Fibroblast of upper back skin (primary cell): ENCODE results near the gene MAN2B2.

ENCODE experiments used
- DNase-seq: peaks from one replicate; pipeline ENCODE4 v3.0.0-alpha.2; 2013

MAN2B2 gene

GRCh38 chr4:6595897-6596537 lies 21.0 kb downstream of the MAN2B2 start:
- DNase-seq: no peak

GRCh38 chr4:6596948-6597347 lies 22.0 kb downstream of the MAN2B2 start:
- no peak for DNase-seq

DNA sequence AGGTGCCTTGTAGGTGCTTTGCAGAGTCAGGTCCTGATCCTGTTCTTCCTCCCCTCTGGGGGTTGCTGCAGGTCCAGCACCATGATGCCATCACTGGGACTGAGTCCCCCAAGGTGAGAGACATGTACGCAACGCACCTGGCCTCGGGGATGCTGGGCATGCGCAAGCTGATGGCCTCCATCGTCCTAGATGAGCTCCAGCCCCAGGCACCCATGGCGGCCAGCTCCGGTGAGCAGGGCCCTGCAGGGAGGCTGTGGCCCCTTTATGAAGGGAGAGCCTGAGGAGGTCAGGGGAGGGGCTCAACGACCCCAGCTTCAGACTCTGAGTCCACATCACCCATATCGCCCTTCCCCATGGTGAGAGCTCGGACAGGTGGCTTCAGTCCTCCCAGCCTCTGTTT lies 23.1 kb downstream of the MAN2B2 start:
- no peak for DNase-seq

DNA sequence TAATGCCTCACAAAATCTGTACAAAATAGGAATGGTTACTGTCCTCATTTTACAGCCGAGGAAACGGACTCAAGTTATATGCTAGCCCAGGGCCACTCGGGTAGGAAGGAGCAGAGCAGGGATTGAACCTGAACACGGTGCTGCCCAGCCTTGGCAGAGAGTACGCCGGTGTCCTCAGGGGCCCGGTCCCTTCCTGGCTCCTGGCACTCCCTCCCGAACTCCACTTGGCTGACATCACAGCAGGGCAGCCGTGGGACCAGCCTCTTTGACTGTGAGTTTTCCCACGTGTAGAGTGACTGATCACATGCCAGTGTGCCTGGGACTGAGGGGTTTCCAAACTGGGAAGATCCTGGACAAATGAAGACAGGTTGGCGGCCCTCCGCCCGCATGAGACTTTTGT lies 23.7 kb downstream of the MAN2B2 start:
- DNase-seq: no peak

DNA sequence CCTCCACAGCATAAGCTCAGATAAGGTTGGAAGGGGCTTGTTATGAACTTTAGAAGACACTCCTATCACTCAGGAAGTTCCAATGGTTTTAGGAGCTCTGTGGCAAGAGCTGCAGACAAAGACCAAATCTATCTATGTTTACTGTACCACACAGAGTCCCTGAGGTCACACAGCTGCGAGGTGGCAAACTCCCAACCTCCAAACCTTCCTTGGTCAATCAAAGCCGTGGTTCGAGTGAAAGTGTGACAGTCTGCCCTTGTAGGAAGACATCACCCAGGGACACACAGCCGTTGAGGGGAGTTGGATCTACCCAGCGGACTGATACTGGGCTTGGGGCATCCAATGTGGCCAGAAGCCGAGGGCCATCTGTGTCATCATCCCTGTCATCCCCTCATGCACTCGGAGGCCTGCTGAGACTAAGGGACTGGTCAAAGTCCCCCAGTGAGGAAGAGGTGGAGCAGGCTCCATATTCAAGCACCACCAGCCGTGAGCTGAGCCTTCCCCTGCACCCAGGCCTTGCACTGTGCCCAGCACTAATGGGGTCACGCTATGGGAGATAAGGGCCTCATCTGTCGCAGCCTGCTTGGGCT lies 26.8 kb downstream of the MAN2B2 start:
- DNase-seq: no peak

DNA sequence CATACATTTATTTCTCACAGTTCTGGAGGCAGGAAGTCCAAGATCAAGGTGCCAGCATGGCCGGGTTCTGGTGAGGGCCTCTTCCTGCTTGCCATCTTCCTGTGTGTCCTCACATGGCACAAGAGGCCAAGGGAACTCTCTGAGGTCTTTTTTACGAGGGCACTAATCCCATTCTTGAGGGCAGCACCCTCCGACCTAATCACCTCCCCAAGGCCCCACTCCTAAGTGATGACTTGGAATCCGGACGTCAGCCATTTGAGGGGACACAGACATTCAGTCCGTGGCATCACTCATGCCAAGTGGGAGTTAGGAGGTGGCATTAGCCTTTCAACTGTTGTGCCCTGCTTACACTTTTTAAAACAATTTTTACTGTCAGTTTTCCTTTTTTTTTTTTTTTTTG lies 27.3 kb downstream of the MAN2B2 start:
- no peak for DNase-seq

GRCh38 chr4:6603128-6603527 lies 28.1 kb downstream of the MAN2B2 start:
- DNase-seq: no peak

DNA sequence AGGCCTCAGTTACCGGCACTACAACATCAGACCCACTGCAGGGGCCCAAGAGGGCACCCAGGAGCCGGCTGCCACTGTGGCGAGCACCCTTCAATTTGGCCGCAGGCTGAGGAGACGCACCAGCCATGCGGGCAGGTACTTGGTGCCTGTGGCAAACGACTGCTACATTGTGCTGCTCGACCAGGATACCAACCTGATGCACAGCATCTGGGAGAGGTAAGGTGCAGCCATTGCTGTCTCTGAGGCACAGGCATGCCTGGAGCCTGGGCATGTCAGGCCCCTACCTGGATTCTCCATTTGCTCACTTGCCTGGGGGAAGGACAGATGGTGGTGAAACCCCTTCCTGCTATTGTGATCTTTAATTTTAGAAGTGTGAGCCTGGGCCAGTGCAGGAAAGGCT lies 30.1 kb downstream of the MAN2B2 start:
- no peak for DNase-seq

DNA sequence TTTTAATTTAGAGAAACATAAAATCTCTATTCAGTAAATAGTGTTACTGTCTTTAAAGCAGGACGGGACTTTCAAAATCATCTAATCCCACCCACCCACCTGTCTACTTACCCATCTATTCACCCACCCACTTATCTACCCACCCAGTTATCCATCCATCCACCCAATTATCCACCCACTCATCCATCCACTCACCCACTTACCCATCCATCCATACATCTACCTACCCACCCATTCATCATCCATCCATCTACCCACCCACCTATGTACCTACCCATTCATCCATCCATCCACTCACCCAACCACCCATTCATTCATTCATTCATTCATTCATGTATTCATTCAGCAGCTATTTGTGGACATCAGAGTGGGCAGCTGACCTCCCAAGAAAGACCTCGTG lies 30.6 kb downstream of the MAN2B2 start:
- no peak for DNase-seq

- DNase-seq: no peak
Measured at GRCh38 chr4:6606465-6607235, 31.7 kb downstream of the MAN2B2 start.

DNA sequence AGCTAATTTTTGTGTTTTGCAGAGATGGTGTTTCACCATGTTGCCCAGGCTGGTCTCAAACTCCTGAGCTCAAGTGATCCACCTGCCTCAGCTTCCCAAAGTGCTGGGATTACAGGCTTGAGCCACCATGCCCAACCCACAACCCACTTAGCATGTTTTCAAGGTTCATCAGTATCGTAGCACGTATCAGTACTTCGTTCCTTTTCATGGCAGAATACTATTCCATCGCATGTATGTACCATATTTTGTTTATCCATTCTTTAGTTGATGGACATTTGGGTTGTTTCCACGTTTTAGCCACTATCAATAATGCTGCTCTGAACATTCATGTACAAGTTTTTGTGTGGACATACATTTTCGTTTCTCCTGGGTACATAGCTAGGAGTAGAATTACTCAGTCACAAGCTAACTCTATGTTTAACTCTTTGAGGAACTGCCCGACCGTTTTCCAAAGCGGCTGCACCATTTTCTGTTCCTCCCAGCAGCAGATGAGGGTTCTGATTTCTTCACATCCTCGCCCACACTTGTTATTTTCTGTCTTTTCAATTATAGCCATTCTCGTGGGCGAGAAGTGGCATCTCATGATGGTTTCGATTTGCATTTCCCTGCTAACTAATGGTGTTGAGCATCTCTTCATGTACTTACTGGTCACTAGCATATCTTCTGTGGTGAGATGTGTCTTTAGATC lies 32.5 kb downstream of the MAN2B2 start:
- no peak for DNase-seq

DNA sequence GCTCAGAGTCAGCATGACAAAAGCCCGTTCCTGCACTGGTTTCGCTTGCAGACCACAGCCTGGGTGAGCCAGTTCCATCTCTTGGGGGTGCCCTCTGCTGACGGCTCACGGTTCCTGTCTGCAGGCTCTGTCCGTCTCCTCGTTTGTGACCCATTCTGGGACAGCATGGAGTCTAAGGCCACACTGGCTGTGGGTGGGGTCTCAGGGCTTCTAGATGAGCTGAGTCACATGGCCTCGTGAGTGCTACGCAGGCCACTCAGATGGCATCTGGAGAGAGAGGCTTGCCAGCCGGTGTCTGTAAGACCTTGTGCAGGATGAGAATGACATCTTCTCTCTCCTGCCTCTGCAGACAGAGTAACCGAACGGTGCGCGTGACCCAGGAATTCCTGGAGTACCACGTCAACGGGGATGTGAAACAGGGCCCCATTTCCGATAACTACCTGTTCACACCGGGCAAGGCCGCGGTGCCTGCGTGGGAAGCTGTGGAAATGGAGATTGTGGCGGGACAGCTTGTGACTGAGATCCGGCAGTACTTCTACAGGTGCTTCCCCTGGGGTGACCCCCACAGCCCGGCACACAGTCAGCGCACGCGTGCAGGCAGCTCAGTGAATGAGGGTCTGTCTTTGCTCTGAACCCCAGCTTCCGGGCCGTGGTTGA lies 33.9 kb downstream of the MAN2B2 start:
- DNase-seq: no peak

DNA sequence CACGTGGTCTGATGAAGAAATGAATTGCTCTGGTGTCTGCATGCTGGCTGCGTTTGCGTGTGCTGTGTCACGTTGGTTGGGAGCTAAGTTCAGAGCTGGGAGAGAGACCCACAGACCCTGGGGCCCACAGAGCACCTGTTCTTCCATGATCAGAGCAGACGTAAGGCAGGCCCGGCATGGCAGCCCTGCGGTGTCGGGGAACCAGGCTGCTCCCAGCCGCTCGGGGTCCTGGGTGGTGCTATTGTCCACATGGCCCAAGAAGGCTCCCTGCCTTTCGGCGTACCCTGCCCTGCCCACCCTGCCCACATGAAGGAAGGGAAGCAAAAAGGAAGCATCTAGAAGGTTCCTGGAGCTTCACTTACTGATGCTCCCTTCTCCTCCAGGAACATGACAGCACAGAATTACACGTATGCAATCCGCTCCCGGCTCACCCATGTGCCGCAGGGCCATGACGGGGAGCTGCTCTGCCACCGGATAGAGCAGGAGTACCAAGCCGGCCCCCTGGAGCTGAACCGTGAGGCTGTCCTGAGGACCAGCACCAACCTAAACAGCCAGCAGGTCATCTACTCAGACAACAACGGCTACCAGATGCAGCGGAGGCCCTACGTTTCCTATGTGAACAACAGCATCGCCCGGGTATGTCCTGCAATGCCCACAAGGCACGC lies 34.6 kb downstream of the MAN2B2 start:
- no peak for DNase-seq

DNA sequence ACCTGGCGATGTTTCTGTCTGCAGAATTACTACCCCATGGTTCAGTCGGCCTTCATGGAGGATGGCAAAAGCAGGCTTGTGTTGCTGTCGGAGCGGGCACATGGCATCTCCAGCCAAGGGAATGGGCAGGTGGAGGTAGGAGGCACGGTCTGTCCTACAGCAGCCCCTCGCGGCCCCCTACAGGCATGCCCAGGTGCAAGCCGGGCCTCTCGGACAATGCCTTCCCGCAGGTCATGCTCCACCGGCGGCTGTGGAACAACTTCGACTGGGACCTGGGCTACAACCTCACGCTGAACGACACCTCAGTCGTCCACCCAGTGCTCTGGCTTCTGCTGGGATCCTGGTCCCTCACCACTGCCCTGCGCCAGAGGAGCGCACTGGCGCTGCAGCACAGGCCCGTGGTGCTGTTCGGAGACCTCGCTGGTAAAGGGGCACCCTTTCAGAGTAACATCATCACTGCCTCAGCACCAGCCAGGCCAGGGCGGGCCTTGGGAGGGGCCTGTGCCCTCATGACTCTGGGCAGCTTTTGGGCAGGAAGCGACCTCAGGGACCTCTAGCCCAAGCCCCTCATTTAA lies 36.0 kb downstream of the MAN2B2 start:
- no peak for DNase-seq

DNA sequence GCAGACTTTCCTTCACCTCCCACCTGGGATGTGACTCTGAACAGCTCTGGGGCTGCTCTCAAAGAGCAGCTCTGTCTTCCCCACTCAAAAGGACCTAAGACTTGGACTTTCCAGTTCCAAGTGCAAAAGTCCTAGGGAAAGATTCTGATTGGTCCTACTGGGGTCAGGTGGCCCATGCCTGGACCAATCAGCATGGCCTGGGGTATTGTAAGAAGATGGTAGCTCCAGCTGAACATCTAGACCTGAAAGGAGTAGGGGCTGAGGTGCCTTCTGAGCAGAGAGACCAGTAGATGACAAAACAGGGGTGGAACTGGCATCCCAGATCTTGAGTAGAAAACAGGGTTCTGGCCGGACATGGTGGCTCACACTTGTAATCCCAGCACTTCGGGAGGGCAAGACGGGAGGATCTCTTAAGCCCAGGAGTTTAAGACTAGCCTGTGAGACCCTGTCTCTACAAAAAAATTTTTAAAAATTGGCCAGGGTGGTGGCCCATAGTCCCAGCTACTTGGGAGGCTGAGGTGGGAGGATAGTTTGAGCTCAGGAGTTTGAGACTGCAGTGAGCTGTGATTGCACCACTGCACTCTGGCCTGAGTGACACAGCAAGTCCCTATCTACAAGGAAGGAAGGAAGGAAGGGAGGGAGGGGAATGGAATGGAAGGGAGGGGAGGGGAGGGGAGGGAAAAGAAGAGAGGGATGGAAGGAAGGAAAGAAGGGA lies 38.1 kb downstream of the MAN2B2 start:
- DNase-seq: no peak

DNA sequence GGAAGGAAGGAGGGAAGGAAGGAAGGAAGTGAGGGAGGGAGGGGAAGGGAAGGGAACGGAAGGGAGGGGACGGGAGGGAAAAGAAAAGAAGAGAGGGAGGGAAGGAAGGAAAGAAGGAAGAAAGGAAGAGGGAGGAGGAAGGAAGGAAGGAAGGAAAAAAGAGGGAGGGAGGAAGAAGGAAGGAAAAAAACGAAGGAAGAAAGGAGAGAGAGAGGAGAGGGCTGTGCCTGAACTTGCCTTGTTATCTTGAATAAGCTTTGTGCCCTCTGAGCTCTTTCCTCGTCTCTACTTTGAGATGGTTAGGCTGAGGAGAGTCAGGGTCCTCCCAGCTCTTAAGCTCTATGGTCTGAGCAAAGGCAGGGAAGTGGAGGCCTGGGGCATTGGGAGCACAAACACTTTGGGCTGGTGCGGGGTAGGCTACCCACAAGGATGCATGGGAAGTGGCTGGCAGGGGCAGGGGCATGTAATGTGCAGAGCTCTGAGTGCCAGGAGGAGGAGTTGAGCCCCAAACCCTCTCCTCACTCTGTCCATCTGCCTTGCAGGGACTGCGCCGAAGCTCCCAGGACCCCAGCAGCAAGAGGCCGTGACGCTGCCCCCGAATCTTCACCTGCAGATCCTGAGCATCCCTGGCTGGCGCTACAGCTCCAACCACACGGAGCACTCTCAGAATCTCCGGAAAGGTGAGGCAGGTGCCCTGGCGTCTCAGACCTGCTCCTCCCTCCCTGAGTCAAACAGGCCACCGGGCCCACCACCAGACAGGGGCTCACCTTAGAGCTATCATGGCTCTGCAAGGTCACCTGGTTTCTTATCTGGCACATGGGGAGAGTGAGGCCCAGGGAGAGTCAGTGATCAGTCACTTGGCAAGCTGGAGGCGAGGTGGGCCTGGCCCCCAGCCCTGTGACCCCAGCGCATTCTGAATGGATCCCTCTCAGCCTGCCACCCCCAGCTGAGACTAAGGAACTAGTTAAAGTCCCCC lies 39.0 kb downstream of the MAN2B2 start:
- DNase-seq: no peak

DNA sequence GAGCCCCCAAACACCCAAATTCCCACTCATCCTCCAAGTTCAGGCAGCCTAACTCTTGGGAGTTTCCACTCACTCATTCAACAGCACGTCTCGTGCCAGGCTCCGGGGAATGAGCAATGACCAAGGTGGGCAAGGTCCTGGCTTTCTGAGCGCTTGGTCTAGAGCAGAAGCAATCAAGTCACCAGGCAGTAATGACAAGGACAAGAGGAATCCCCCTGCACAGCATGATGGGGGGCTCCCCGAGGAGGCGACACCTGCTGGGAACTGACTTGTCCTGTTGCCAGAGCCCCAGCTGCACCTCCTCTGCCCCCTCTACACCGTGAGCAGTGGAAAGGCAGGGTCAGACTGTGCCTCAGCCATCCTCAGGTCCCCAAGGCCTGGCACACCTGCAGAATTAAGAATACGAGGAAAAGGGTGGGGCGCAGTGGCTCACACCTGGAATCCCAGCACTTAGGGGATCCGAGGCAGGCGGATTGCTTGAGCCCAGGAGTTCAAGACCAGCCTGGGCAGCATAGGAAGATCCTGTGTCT lies 39.8 kb downstream of the MAN2B2 start:
- no peak for DNase-seq

DNA sequence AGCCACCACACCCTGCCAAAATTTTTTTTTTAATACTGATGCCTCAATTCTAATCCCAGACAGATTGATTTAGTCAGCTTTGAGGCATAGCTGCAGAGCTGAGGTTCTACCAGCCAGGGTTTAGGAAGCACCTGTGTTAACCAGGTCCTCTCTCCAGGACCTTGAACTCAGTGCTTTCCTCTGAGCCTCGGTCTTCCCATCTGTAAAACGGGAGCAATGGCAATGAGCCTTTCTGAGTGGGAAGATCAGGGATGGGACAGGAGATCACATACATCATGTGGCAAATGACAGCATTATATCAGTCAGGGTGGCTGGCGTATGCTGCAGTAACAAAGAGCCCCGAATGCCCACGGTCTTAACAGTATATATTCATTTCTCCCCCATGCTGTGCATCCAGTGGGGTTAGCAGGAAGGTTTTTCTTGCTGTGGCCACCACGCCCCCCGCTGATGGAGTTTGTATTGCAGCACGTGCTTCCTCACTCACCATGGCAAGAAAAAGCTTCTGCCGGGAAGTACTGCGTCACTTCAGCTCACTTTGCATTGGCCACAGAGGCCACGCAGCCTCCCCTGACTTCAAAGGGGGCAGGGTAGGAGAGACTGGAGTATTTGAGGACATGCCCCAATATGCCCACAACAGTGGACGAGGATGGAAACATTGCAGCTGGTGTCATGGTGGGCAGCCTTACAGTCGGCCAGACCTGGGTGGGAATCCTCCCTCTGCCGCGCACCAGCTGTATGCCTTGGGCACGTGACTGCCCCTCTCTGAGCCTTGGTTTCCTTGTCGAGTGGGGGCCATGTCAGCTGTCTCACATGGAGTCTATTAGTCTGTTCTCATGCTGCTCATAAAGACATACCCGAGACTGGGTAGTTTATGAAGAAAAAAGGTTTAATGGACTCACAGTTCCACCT lies 41.4 kb downstream of the MAN2B2 start:
- no peak for DNase-seq

GRCh38 chr4:6617246-6617645 lies 42.3 kb downstream of the MAN2B2 start:
- DNase-seq: no peak
